ENCODE measurements around the gene ACP7. TPM values are rescaled to one million over a fixed set of nuclear protein-coding genes. Genes with fewer than 3 reads are reported as not detected.

ACP7 gene
- total and polyA plus RNA-seq, 2 of the 8 experiments (the other 6 are each of a cell fraction or from before 2014, with no cell fraction given), result 0.27 to 0.50 TPM

DNA sequence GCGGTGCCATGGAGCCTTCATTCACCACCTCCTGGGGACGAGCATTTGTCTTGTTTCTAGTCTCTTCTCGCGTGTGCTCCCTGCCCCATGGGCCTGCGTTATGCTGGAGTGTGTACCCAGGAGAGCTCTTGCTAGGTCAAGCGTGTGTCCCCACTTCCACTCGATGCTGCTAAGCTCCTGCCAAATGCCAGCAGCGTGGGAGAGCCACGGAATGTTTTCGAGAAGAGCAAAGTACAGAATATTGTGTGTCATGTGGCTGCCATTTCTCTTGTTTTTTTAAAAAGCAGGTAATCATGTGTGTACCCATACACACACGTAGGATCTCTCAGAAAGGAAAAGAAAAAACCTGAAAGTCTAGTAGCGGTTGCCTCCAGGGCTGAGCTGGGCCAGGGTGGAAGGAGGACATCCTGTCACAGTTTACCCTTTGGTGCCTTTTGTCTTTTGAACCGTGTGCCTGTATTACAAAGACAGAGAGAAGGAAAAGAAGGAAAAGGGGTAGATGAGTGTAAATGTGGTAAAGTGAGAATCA, 70.0 kb downstream of the ACP7 start:
- H2BK20ac ChIP-seq (ENCODE audit: low read length), result no peak overlapping the region

More for the DNA sequence above, 70.0 kb downstream of the ACP7 start:
- H2BK120ac ChIP-seq (replicated peaks; ENCODE audit: low read depth, low read length), result no peak overlapping the region
- H3K4me1 ChIP-seq (replicated peaks in 1 of 4; ENCODE audit: control insufficient read depth in 3 of 4, insufficient read depth in 4 of 4, low read length in 3 of 4), result peaks cover 4 to 42% (median 21%) of the 10 kb centered on the region in 4 experiments
- H3K9me3 ChIP-seq (ENCODE audit: insufficient read depth in 2 of 2, low read depth in 1 of 2, low read length in 1 of 2), result no peaks in the 10 kb centered on the region
- H4K8ac ChIP-seq (ENCODE audit: extremely low read depth, insufficient read depth, low read length), result no peak overlapping the region; the same call in 1 of the 2 replicates
- no peak overlapping the region for H3K23ac ChIP-seq (ENCODE audit: insufficient read length)
- peaks cover 17 to 33% of the 10 kb centered on the region in 2 experiments for H4K20me1 ChIP-seq (replicated peaks in 1 of 2; ENCODE audit: control insufficient read depth in 1 of 2, insufficient read depth in 2 of 2, low read length in 2 of 2)
- peaks cover 29% of the 10 kb centered on the region for H3K79me1 ChIP-seq (ENCODE audit: low read depth, low read length)
- no peak for TF ChIP-seq NRF1 (IDR thresholded peaks at IDR 0.05; ENCODE audit: low read depth, low read length)
- TF ChIP-seq CHD2 (IDR thresholded peaks at IDR 0.05; ENCODE audit: low read length), result no peak
- no peak for TF ChIP-seq TBP (IDR thresholded peaks at IDR 0.05; ENCODE audit: low read depth, low read length)
- no peak for TF ChIP-seq MAFK (IDR thresholded peaks at IDR 0.05; ENCODE audit: low read depth, low read length)
- TF ChIP-seq BCL11A (IDR thresholded peaks at IDR 0.05; ENCODE audit: low read depth in 2 of 2, low read length in 2 of 2), result no peak
- H3K9ac ChIP-seq (replicated peaks in 1 of 4; ENCODE audit: extremely low read depth in 1 of 4, low read depth in 3 of 4, low read length in 3 of 4), result no peak overlapping the region
- 0 out of 2 replicates have a peak overlapping the region, but pooled peaks have one; percentile 24 for H2AK5ac ChIP-seq (ENCODE audit: low read depth, low read length)
- no peak overlapping the region for H3K4me3 ChIP-seq (ENCODE audit: extremely low read depth in 1 of 4, insufficient read depth in 2 of 4, low read depth in 3 of 4, low read length in 4 of 4)
- ChIA-PET POLR2A (ENCODE audit: partially characterized antibody) (interaction anchor here (0.8 to 1.4 kb wide), 5 partner anchors 16 to 42 kb away, joined by 3 to 4 read pairs (median 3); partner anchors contain the start of gene NCCRP1), CTCF (ENCODE audit: partially characterized antibody) (interaction anchor here (1.0 to 5.8 kb wide), 12 partner anchors 9 to 45 kb away, joined by 3 to 27 read pairs (median 6); no protein-coding TSS in a partner anchor)
- H3K27ac ChIP-seq (ENCODE audit: low read depth, low read length), result no peak overlapping the region
- H2BK12ac ChIP-seq (ENCODE audit: low read depth, low read length), result no peak overlapping the region
- H2BK15ac ChIP-seq (ENCODE audit: low read length), result 0 out of 2 replicates have a peak overlapping the region, but pooled peaks have one; percentile 3
- no peak overlapping the region for H4K5ac ChIP-seq (ENCODE audit: insufficient read length, low read depth, low read length)
- DNase-seq (ENCODE audit: low read depth in 1 of 2, low spot score in 2 of 2), result no peak
- H3K4me2 ChIP-seq (ENCODE audit: insufficient read depth in 1 of 2, low read depth in 2 of 2, low read length in 2 of 2), result no peak overlapping the region
- 0 out of 2 replicates have a peak overlapping the region, but pooled peaks have one; percentile 20 for H2BK5ac ChIP-seq (ENCODE audit: low read depth, low read length)
- H4K91ac ChIP-seq (replicated peaks; ENCODE audit: insufficient read length, low read length), result peak overlapping the region; percentile 70
- H3K14ac ChIP-seq (ENCODE audit: insufficient read length), result no peak overlapping the region
- peaks cover 0 to 1% (median 0%) of the 10 kb centered on the region in 4 experiments; a peak in 1 of 7 replicates for H3K27me3 ChIP-seq (replicated peaks in 1 of 4; ENCODE audit: control insufficient read depth in 3 of 4, extremely low read depth in 1 of 4, insufficient read depth in 3 of 4, low read length in 3 of 4)
- H3K56ac ChIP-seq (replicated peaks; ENCODE audit: insufficient read length, low read depth, low read length), result no peak overlapping the region
- H3K79me2 ChIP-seq (ENCODE audit: control insufficient read depth in 1 of 2, insufficient read depth in 2 of 2, low read length in 2 of 2), result peaks cover 0 to 52% of the 10 kb centered on the region in 2 experiments; a peak in 3 of 4 replicates
- H3K23me2 ChIP-seq (ENCODE audit: low read depth, low read length), result peaks cover 3% of the 10 kb centered on the region; the same call in 1 of the 2 replicates
- no peak overlapping the region for H3K4ac ChIP-seq (replicated peaks; ENCODE audit: insufficient read length, low read depth, low read length)
- no peak overlapping the region; the same call in 1 of the 2 replicates for H3K18ac ChIP-seq (ENCODE audit: extremely low read depth, low read length)
- no peak overlapping the region for H2AFZ ChIP-seq (ENCODE audit: low read length)
- H3K36me3 ChIP-seq (ENCODE audit: control insufficient read depth in 2 of 4, insufficient read depth in 4 of 4, low read length in 3 of 4), result peaks cover 0 to 1% (median 0%) of the 10 kb centered on the region in 4 experiments; a peak in 3 of 8 replicates
- FAIRE-seq, result no peak
- 75% methylated on average over 13 of the region's 13 CpGs; no CpG with 5 or more reads in 1 of the 2 experiments for WGBS, 2 experiments (ENCODE audit: extremely low coverage in 1 of 2, insufficient coverage in 1 of 2, insufficient read length in 1 of 2, insufficient replicate concordance in 2 of 2, low coverage in 1 of 2, low lambda C conversion rate in 2 of 2, missing lambda C conversion rate in 1 of 2)
